ENCODE measurements around the gene DDA1. TPM values are rescaled to one million over a fixed set of nuclear protein-coding genes. Genes with fewer than 3 reads are reported as not detected.
"Not testable (repeated sequence)": the region's sequence is repeated elsewhere in the genome, so short reads cannot be mapped to it uniquely, and the experiment has no call there.

DDA1 gene
- total RNA-seq, 1 experiment from 2014 or later: 48.1 TPM

DNA sequence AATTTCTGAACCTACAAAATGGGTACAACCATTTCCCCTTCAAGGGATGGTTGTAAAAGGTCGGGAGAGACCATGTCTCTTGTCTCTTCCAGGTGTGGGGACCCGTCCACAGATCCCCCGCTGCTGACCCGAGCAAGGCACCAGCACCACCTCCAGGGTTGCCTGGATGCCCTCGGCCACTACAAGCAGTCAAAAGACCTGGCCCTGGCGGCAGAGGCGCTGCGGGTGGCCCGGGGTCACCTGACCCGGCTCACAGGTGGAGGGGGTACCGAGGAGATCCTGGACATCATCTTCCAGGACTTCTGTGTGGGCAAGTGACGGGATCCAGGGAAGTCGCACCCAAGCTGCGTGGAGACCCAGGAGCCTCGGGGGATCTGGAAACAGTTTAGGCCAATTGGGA is 32.0 kb downstream of the DDA1 start:
- no peak for DNase-seq (ENCODE audit: low read depth)

DNA sequence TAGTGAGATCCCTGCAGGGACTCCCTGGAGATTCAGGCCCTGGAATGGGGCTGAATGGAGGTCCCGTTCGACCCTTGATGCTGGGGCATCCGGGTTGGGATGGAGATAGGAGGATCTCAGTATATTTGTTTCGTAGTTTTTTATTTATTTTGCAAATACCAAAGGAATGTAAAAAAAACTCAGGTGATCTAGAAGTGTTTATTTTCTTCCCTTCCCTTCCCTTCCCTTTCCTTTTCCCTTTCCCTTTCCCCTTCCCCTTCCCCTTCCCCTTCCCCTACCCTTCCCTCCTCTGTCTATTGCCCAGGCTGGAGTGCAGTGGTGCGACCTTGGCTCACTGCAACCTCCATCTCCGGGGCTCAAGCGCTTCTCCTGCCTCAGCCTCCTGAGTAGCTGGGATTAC is 32.5 kb downstream of the DDA1 start:
- DNase-seq (ENCODE audit: low read depth): no peak

GRCh38 chr19:17346109-17346671 is 36.8 kb downstream of the DDA1 start:
- DNase-seq (ENCODE audit: low read depth): peak; percentile 70

DNA sequence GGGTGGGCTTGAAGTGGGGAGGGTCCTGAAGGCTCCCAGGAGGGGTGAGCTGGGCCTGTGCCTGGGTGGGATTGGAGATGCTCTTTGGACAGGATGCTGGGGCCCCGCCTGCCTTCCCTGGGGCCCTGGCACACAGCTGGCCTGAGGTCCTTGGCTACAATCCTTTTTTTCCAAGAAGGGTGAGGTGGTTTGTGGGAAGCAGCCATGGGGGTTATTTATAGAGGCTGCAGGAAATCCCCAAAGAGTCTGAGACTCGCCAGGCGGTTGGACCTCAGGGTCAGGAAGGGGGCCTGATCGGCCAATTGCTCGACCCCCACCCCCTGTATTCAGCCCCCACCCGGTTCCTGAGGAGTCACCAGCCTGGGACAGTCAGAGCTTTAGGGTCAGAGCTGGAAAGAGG is 38.0 kb downstream of the DDA1 start:
- peak; percentile 46 for DNase-seq (ENCODE audit: low read depth)

GRCh38 chr19:17347877-17348276 is 38.5 kb downstream of the DDA1 start:
- DNase-seq (ENCODE audit: low read depth): no peak

DNA sequence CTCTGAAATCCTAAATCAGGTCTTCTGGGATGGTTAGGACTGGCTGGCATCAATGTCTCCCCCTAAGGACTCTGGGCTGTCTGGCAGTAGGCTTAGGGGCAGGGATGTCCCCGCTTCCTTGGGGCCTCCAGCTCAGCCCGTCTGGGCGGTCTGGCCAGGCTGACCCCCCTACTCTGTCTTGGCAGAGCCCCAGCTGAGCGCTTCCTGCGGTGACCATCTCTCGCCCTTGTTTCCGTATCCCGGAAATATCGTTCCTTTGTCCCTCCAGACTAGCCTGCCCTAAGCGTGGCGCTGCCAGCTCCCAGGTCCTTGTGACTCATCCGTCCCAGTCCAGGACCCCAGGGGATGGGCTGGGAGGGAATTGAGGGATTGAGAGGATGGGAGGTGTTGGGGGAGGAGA is 39.3 kb downstream of the DDA1 start:
- peak; percentile 89 for DNase-seq (ENCODE audit: low read depth)

GRCh38 chr19:17351815-17352435 is 42.6 kb downstream of the DDA1 start:
- no peak for DNase-seq (ENCODE audit: low read depth)

- no peak for DNase-seq (ENCODE audit: low read depth)
These were observed 43.4 kb downstream of the DDA1 start for GRCh38 chr19:17352608-17353280.

GRCh38 chr19:17353386-17353785 is 44.0 kb downstream of the DDA1 start:
- no peak for DNase-seq (ENCODE audit: low read depth)

- no peak for DNase-seq (ENCODE audit: low read depth)
These were observed 47.8 kb downstream of the DDA1 start for GRCh38 chr19:17357078-17357666.

DNA sequence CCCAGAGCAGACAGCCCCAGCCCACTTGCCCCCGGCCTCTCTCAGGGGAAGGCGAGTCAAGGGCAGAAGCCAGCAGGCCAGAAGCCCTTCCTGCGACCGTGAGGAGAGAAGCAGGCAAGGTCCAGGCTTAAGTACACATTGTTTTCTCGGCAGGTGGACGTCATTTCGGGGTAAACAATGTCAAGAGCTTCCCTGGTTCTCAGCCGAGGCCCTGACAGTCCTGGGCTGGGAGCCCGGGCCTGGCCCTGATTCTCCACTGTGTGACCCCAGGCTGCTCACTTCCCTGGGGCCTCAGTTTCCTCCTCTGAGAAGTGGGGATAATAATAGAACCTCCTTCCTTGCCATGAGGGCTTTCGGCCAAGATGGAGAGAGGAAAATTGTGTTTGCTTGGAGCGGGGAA is 48.4 kb downstream of the DDA1 start:
- no peak for DNase-seq (ENCODE audit: low read depth)

DNA sequence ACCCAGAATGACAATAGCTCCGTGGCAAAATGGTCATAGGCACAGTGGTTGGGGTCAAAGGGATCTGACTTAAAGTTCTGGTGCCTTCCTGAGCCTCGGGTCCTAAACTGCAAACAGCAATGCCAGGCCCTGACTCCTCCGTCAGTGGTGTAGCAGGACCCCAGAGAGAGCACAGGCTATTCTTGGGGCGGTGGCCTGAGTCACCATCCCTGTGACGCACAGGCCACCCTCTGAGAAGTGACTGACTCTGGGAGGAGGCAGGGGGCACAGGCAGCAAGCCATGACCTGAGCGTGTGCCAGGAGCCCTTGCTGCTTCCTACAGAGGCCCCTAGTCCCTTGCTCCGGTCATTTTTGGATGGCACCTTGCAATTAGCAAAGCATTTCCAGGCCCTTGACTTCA is 49.0 kb downstream of the DDA1 start:
- peak; percentile 79 for DNase-seq (ENCODE audit: low read depth)

- no peak for DNase-seq (ENCODE audit: low read depth)
These were observed 50.8 kb downstream of the DDA1 start for GRCh38 chr19:17359905-17360800.

GRCh38 chr19:17363852-17364605 is 54.7 kb downstream of the DDA1 start:
- DNase-seq (ENCODE audit: low read depth): not testable (repeated sequence)

DNA sequence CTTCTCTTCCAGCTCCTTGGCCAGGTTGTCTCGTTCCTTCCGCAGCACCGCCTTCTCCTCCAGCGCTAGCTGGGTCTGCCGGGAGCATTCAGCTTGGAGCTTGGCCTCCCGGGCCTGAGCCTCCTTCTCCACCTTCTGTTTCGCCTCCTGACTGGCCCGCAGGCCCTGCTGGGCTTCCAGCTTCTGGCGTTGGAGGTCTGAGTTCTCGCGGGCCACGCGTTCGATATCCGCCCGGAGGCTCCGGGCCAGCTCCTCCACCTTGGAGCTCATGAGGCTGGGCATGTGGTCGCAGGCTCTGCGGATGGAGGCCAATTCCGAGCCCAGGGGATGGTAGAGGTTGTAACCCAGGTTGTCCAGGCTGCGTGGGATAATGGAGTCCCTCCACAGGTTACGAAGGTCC is 56.0 kb downstream of the DDA1 start:
- no peak for DNase-seq (ENCODE audit: low read depth)

DNA sequence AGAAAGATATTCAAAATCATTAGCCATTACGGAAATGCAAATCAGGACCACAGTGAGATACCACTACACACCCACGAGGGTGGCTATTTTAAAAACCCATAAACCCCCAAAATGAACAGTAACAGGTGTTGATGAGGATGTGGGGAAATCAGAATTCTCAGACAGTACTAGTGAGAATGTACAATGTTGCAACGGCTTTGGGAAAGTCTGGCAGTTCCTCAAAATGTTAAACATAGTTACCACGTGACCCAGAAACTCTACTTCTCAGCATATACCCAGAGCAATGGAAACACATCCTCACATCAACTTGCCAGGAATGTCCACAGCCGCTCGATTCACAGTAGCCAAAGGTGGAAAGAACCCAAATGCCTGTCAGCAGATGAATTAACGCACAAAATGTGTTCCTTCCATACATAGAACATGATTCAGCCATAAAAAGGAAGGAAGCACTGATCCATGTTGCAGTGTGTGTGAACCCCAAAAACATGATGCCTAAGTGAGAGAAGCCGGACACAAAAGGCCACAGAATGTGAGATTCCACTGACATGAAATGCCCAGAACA is 60.7 kb downstream of the DDA1 start:
- DNase-seq (ENCODE audit: low read depth): no peak

All from HT1080 (cell line).